WTC11 (cell line): ENCODE data around the gene DCXR. TPM values are rescaled to one million over a fixed set of nuclear protein-coding genes. Genes with fewer than 3 reads are reported as not detected.

ENCODE experiments used
- ATAC-seq: fragments of 200-7000 bp; cut with Tn5 transposase; 2 replicates; pipeline ENCODE4 v1.10.0; 2021; ENCODE audit warnings: mild to moderate bottlenecking, moderate library complexity
- CTCF ChIA-PET: fragments of 300-600 bp; sonication (Branson Sonifier 250); formaldehyde crosslinking; loops from one replicate; lab custom pipeline; 2021; ENCODE audit warnings: antibody characterized with exemption; lab: Charles Lee
- POLR2A ChIA-PET: fragments of 350-600 bp; sonication (Branson Sonifier 250); formaldehyde crosslinking; loops from one replicate; lab custom pipeline; 2021; ENCODE audit warnings: antibody characterized with exemption; lab: Charles Lee
- DNase-seq: peaks from one replicate; pipeline ENCODE4 v3.0.0; 2021; ENCODE audit warnings: low spot score
- H3K27ac Mint-ChIP-seq: 2 replicates; pipeline ENCODE4 v1.8.0; 2021; ENCODE audit warnings: mixed read lengths
- H3K27me3 Mint-ChIP-seq: 2 replicates; pipeline ENCODE4 v1.8.0; 2021; ENCODE audit warnings: low read depth, mild to moderate bottlenecking, moderate library complexity, mixed read lengths
- H3K36me3 Mint-ChIP-seq: 2 replicates; pipeline ENCODE4 v1.8.0; 2021; ENCODE audit warnings: mixed read lengths
- H3K4me1 Mint-ChIP-seq: 2 replicates; pipeline ENCODE4 v1.8.0; 2022; ENCODE audit warnings: mixed read lengths
- H3K4me3 Mint-ChIP-seq: 2 replicates; pipeline ENCODE4 v1.8.0; 2021; ENCODE audit warnings: mild to moderate bottlenecking, moderate library complexity, mixed read lengths
- H3K9me3 Mint-ChIP-seq: 2 replicates; pipeline ENCODE4 v1.8.0; 2021; ENCODE audit warnings: mixed read lengths
- ATF1 ChIP-seq: sonication (generic); formaldehyde crosslinking; IDR thresholded peaks from 2 replicates; pipeline ENCODE4 v1.8.1; 2023; ENCODE audit warnings: mild to moderate bottlenecking, moderate library complexity, missing genetic modification reagents
- ELF4 ChIP-seq: sonication (generic); formaldehyde crosslinking; IDR thresholded peaks from 2 replicates; pipeline ENCODE4 v1.8.1; 2022; ENCODE audit warnings: low read depth, mild to moderate bottlenecking, moderate library complexity, missing genetic modification reagents
- ETV6 ChIP-seq: sonication (generic); formaldehyde crosslinking; IDR thresholded peaks from 2 replicates; pipeline ENCODE4 v1.8.1; 2022; ENCODE audit warnings: mild to moderate bottlenecking, missing genetic modification reagents
- IRF2 ChIP-seq: sonication (generic); formaldehyde crosslinking; IDR thresholded peaks from 2 replicates; pipeline ENCODE4 v1.8.0; 2022; ENCODE audit warnings: low read depth, missing genetic modification reagents, borderline replicate concordance
- JUN ChIP-seq: sonication (generic); formaldehyde crosslinking; IDR thresholded peaks from 2 replicates; pipeline ENCODE4 v1.8.0; 2023; ENCODE audit warnings: mild to moderate bottlenecking, missing genetic modification reagents
- OVOL2 ChIP-seq: fragments of 250-450 bp; sonication (Bioruptor Pico); IDR thresholded peaks from 2 replicates; pipeline ENCODE4 v1.9.0; 2021; ENCODE audit warnings: mild to moderate bottlenecking, borderline replicate concordance
- RORB ChIP-seq: fragments of 250-450 bp; sonication (Bioruptor Pico); IDR thresholded peaks from 2 replicates; pipeline ENCODE4 v1.9.0; 2021; ENCODE audit warnings: mild to moderate bottlenecking
- SOX15 ChIP-seq: fragments of 250-450 bp; sonication (Bioruptor Pico); IDR thresholded peaks from 2 replicates; pipeline ENCODE4 v1.9.0; 2021; ENCODE audit warnings: mild to moderate bottlenecking
- TEAD1 ChIP-seq: sonication (generic); formaldehyde crosslinking; IDR thresholded peaks from 2 replicates; pipeline ENCODE4 v1.8.0; 2022; ENCODE audit warnings: mild to moderate bottlenecking, missing genetic modification reagents
- TP53 ChIP-seq: sonication (generic); formaldehyde crosslinking; IDR thresholded peaks from 2 replicates; pipeline ENCODE4 v1.8.1; 2023; ENCODE audit warnings: mild to moderate bottlenecking, missing genetic modification reagents
- ZNF121 ChIP-seq: sonication (generic); formaldehyde crosslinking; IDR thresholded peaks from 2 replicates; pipeline ENCODE4 v1.8.0; 2023; ENCODE audit warnings: missing genetic modification reagents
- ZNF396 ChIP-seq: fragments of 250-450 bp; sonication (Bioruptor Pico); IDR thresholded peaks from 2 replicates; pipeline ENCODE4 v1.8.0; 2021; ENCODE audit warnings: mild to moderate bottlenecking, moderate library complexity, borderline replicate concordance
- total RNA-seq: library from RNA; stranded (reverse); gene quantifications from 3 replicates; pipeline ENCODE4 v1.2.3, GENCODE V29; 2021
- TF ChIP-seq, protein P1 (sequence below): sonication (generic); formaldehyde crosslinking; IDR thresholded peaks from 2 replicates; pipeline ENCODE4 v1.8.1; 2023; ENCODE audit warnings: mild to moderate bottlenecking, missing genetic modification reagents, borderline replicate concordance
- TF ChIP-seq, protein P2 (sequence below): fragments of 250-450 bp; sonication (Bioruptor Pico); IDR thresholded peaks from 2 replicates; pipeline ENCODE4 v1.9.0; 2021; ENCODE audit warnings: moderate library complexity, mild to moderate bottlenecking, inconsistent platforms, borderline replicate concordance
- TF ChIP-seq, protein P3 (sequence below): sonication (generic); formaldehyde crosslinking; IDR thresholded peaks from 2 replicates; pipeline ENCODE4 v1.8.1; 2022; ENCODE audit warnings: low read depth, mild to moderate bottlenecking, moderate library complexity, missing genetic modification reagents, borderline replicate concordance
- TF ChIP-seq, protein P4 (sequence below): sonication (generic); formaldehyde crosslinking; IDR thresholded peaks from 2 replicates; pipeline ENCODE4 v1.8.1; 2022; ENCODE audit warnings: mild to moderate bottlenecking, missing genetic modification reagents, moderate library complexity, borderline replicate concordance
- TF ChIP-seq, protein P5 (sequence below): sonication (generic); formaldehyde crosslinking; IDR thresholded peaks from 2 replicates; pipeline ENCODE4 v1.8.1; 2023; ENCODE audit warnings: mild to moderate bottlenecking, missing genetic modification reagents, moderate library complexity
- TF ChIP-seq, protein P6 (sequence below): sonication (generic); formaldehyde crosslinking; IDR thresholded peaks from 2 replicates; pipeline ENCODE4 v1.8.0; 2023; ENCODE audit warnings: missing genetic modification reagents
- TF ChIP-seq, protein P7 (sequence below): sonication (generic); formaldehyde crosslinking; IDR thresholded peaks from 2 replicates; pipeline ENCODE4 v1.8.1; 2022; ENCODE audit warnings: missing genetic modification reagents, borderline replicate concordance
- TF ChIP-seq, protein P8 (sequence below): sonication (generic); formaldehyde crosslinking; IDR thresholded peaks from 2 replicates; pipeline ENCODE4 v1.8.0; 2023; ENCODE audit warnings: mild to moderate bottlenecking, missing genetic modification reagents

The DCXR gene
- total RNA-seq, 1 experiment from 2014 or later, result 130 TPM

DNA sequence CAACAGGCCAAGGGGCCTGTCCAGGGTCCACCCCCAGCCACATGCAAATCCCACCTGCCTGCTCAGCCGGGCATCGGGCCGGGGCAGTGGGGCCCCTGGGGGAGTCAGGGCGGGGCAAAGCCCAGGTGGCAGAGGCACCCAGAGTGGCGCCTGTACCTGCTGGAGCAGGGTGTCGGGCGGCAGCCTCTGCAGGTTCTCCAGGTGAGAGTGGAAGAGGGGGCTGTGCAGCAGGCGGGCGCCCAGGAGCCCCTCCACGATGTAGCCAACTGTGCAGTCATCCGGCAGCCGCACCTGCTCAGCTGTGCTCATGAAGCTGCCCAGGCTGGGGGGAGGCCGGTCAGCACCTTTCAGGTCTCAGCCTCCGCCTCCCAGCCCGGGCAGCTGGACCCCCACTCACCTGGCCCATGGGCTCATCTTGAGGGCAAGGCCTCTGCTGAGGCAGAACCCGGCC, 12.0 kb upstream of the DCXR start:
- H3K4me1 Mint-ChIP-seq, result peaks cover 4% of the 10 kb centered on the region
- H3K9me3 Mint-ChIP-seq, result no peaks in the 10 kb centered on the region
- no peak overlapping the region for H3K27ac Mint-ChIP-seq
- POLR2A ChIA-PET, result no interaction called here
- ATAC-seq, result no peak
- H3K36me3 Mint-ChIP-seq, result peaks cover 10% of the 10 kb centered on the region
- H3K27me3 Mint-ChIP-seq, result no peaks in the 10 kb centered on the region
- no peak overlapping the region for H3K4me3 Mint-ChIP-seq
- TF ChIP-seq, protein P1, sequence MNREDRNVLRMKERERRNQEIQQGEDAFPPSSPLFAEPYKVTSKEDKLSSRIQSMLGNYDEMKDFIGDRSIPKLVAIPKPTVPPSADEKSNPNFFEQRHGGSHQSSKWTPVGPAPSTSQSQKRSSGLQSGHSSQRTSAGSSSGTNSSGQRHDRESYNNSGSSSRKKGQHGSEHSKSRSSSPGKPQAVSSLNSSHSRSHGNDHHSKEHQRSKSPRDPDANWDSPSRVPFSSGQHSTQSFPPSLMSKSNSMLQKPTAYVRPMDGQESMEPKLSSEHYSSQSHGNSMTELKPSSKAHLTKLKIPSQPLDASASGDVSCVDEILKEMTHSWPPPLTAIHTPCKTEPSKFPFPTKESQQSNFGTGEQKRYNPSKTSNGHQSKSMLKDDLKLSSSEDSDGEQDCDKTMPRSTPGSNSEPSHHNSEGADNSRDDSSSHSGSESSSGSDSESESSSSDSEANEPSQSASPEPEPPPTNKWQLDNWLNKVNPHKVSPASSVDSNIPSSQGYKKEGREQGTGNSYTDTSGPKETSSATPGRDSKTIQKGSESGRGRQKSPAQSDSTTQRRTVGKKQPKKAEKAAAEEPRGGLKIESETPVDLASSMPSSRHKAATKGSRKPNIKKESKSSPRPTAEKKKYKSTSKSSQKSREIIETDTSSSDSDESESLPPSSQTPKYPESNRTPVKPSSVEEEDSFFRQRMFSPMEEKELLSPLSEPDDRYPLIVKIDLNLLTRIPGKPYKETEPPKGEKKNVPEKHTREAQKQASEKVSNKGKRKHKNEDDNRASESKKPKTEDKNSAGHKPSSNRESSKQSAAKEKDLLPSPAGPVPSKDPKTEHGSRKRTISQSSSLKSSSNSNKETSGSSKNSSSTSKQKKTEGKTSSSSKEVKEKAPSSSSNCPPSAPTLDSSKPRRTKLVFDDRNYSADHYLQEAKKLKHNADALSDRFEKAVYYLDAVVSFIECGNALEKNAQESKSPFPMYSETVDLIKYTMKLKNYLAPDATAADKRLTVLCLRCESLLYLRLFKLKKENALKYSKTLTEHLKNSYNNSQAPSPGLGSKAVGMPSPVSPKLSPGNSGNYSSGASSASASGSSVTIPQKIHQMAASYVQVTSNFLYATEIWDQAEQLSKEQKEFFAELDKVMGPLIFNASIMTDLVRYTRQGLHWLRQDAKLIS (CRISPR knock-in tag), result no peak
- TF ChIP-seq ATF1 (CRISPR knock-in tag) (no peak), SOX15 (CRISPR knock-in tag) (no peak), ETV6 (CRISPR knock-in tag) (no peak), JUN (CRISPR knock-in tag) (no peak), OVOL2 (no peak), ZNF396 (CRISPR knock-in tag) (no peak), ZNF121 (CRISPR knock-in tag) (no peak), RORB (no peak), TEAD1 (no peak), ELF4 (no peak), IRF2 (CRISPR knock-in tag) (no peak), TP53 (CRISPR knock-in tag) (no peak)
- TF ChIP-seq, protein P2, sequence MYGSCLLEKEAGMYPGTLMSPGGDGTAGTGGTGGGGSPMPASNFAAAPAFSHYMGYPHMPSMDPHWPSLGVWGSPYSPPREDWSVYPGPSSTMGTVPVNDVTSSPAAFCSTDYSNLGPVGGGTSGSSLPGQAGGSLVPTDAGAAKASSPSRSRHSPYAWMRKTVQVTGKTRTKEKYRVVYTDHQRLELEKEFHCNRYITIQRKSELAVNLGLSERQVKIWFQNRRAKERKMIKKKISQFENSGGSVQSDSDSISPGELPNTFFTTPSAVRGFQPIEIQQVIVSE, result no peak
- TF ChIP-seq, protein P3, sequence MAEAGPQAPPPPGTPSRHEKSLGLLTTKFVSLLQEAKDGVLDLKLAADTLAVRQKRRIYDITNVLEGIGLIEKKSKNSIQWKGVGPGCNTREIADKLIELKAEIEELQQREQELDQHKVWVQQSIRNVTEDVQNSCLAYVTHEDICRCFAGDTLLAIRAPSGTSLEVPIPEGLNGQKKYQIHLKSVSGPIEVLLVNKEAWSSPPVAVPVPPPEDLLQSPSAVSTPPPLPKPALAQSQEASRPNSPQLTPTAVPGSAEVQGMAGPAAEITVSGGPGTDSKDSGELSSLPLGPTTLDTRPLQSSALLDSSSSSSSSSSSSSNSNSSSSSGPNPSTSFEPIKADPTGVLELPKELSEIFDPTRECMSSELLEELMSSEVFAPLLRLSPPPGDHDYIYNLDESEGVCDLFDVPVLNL, result no peak
- TF ChIP-seq, protein P4, sequence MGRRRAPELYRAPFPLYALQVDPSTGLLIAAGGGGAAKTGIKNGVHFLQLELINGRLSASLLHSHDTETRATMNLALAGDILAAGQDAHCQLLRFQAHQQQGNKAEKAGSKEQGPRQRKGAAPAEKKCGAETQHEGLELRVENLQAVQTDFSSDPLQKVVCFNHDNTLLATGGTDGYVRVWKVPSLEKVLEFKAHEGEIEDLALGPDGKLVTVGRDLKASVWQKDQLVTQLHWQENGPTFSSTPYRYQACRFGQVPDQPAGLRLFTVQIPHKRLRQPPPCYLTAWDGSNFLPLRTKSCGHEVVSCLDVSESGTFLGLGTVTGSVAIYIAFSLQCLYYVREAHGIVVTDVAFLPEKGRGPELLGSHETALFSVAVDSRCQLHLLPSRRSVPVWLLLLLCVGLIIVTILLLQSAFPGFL, result no peak
- TF ChIP-seq, protein P5, sequence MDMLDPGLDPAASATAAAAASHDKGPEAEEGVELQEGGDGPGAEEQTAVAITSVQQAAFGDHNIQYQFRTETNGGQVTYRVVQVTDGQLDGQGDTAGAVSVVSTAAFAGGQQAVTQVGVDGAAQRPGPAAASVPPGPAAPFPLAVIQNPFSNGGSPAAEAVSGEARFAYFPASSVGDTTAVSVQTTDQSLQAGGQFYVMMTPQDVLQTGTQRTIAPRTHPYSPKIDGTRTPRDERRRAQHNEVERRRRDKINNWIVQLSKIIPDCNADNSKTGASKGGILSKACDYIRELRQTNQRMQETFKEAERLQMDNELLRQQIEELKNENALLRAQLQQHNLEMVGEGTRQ, result no peak
- TF ChIP-seq, protein P6, sequence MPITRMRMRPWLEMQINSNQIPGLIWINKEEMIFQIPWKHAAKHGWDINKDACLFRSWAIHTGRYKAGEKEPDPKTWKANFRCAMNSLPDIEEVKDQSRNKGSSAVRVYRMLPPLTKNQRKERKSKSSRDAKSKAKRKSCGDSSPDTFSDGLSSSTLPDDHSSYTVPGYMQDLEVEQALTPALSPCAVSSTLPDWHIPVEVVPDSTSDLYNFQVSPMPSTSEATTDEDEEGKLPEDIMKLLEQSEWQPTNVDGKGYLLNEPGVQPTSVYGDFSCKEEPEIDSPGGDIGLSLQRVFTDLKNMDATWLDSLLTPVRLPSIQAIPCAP (CRISPR knock-in tag), result no peak
- TF ChIP-seq, protein P7, sequence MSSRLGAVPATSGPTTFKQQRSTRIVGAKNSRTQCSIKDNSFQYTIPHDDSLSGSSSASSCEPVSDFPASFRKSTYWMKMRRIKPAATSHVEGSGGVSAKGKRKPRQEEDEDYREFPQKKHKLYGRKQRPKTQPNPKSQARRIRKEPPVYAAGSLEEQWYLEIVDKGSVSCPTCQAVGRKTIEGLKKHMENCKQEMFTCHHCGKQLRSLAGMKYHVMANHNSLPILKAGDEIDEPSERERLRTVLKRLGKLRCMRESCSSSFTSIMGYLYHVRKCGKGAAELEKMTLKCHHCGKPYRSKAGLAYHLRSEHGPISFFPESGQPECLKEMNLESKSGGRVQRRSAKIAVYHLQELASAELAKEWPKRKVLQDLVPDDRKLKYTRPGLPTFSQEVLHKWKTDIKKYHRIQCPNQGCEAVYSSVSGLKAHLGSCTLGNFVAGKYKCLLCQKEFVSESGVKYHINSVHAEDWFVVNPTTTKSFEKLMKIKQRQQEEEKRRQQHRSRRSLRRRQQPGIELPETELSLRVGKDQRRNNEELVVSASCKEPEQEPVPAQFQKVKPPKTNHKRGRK (CRISPR knock-in tag), result no peak
- TF ChIP-seq, protein P8, sequence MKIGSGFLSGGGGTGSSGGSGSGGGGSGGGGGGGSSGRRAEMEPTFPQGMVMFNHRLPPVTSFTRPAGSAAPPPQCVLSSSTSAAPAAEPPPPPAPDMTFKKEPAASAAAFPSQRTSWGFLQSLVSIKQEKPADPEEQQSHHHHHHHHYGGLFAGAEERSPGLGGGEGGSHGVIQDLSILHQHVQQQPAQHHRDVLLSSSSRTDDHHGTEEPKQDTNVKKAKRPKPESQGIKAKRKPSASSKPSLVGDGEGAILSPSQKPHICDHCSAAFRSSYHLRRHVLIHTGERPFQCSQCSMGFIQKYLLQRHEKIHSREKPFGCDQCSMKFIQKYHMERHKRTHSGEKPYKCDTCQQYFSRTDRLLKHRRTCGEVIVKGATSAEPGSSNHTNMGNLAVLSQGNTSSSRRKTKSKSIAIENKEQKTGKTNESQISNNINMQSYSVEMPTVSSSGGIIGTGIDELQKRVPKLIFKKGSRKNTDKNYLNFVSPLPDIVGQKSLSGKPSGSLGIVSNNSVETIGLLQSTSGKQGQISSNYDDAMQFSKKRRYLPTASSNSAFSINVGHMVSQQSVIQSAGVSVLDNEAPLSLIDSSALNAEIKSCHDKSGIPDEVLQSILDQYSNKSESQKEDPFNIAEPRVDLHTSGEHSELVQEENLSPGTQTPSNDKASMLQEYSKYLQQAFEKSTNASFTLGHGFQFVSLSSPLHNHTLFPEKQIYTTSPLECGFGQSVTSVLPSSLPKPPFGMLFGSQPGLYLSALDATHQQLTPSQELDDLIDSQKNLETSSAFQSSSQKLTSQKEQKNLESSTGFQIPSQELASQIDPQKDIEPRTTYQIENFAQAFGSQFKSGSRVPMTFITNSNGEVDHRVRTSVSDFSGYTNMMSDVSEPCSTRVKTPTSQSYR (CRISPR knock-in tag), result no peak
- CTCF ChIA-PET, result interaction anchor here (3.0 to 5.8 kb wide), 2 partner anchors 12 to 19 kb away, joined by 18 to 31 read pairs; partner anchors contain the start of genes DCXR and RAC3
- no peak for DNase-seq
